Activated naive CD8-positive, alpha-beta T cell (primary cell): ENCODE measurements around the gene BST1.

Source experiments
- H3K27ac Mint-ChIP-seq: one replicate; pipeline ENCODE4 v1.8.0; 2021; ENCODE audit warnings: mixed read lengths
- H3K27me3 Mint-ChIP-seq: one replicate; pipeline ENCODE4 v1.8.0; 2021; ENCODE audit warnings: mixed read lengths
- H3K36me3 Mint-ChIP-seq: one replicate; pipeline ENCODE4 v1.8.0; 2021; ENCODE audit warnings: mixed read lengths
- H3K4me1 Mint-ChIP-seq: one replicate; pipeline ENCODE4 v1.8.0; 2021; ENCODE audit warnings: low read depth, mixed read lengths
- H3K4me3 Mint-ChIP-seq: one replicate; pipeline ENCODE4 v1.8.0; 2021; ENCODE audit warnings: mild to moderate bottlenecking, mixed read lengths
- H3K9me3 Mint-ChIP-seq: one replicate; pipeline ENCODE4 v1.8.0; 2021; ENCODE audit warnings: low read depth, mixed read lengths

BST1 gene

DNA sequence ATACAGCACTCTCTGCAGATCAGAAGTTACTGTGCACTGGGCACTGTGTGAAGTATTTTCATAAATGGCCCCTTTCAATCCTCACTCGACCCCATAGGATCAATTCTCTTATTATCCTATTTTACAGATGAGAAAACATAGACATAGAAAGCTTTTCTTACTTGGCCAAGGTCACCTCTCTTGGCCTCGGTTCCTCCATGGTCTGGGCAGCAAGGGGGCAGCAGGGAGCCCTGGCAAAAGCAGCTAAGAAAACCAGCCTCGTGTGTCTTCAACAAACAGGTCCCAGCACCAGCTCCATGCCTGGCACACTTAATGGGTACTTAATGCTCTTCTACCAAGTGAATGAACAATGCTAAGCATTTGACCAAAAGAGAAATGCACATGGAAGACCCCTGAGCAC lies 34.4 kb downstream of the BST1 start:
- H3K9me3 Mint-ChIP-seq: peaks cover 5% of the 10 kb centered on the region
- H3K27me3 Mint-ChIP-seq: no peaks in the 10 kb centered on the region
- peaks cover 11% of the 10 kb centered on the region for H3K36me3 Mint-ChIP-seq
- H3K27ac Mint-ChIP-seq: no peak overlapping the region
- peaks cover 47% of the 10 kb centered on the region for H3K4me1 Mint-ChIP-seq
- H3K4me3 Mint-ChIP-seq: no peak overlapping the region

DNA sequence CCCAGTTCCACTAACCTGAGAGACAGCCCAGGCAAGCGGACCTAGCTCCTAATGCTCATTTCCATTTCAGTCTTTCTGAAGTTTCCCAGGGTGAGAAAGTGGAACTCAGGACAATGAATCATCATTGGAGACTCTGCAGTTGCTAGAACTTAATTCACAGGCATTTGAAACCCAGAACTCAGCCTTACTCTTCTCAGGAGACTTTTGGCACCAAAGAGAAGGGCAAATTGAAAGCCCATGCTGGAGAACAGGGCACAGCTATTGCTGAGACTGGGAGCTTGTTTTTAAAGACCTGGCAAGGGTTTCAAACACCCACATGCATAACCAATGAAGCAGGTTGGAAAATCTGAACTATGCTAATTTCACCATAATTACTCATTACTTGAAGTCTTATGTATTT lies 36.0 kb downstream of the BST1 start:
- peaks cover 16% of the 10 kb centered on the region for H3K36me3 Mint-ChIP-seq
- H3K27me3 Mint-ChIP-seq: no peaks in the 10 kb centered on the region
- H3K27ac Mint-ChIP-seq: peak overlapping the region; percentile 73
- no peak overlapping the region for H3K4me3 Mint-ChIP-seq
- H3K9me3 Mint-ChIP-seq: peaks cover 10% of the 10 kb centered on the region
- H3K4me1 Mint-ChIP-seq: peaks cover 44% of the 10 kb centered on the region

DNA sequence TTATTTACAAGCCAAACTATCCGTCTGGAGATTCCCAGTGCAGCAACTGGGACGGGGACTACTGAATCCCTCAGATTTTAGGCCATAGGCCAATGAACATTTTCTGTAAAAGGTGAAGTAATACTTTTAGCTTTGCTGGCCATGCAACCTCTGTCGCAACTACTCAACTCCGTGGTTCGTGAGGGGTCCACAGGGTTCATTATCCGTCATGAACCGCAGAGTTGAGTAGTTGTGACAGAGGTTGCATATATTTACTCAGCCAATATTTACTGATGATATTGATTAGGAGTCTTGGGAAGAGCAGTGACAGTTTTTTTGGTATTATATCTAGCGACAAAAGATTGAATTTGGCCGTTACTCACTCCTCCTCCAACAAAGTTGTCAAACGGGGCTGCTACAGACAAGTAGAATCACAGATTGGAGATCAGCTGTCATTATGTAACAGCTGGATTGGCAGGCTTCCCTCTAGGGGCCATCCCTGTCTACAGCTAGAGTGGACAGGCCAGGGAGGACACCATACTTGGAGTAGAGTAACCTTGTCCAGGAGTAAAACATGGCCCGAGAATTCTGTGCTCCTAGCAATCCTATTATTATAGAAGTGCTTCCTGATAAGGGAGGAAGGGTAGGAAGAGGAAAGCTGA lies 38.0 kb downstream of the BST1 start:
- H3K4me3 Mint-ChIP-seq: no peak overlapping the region
- H3K9me3 Mint-ChIP-seq: peaks cover 10% of the 10 kb centered on the region
- H3K36me3 Mint-ChIP-seq: peaks cover 18% of the 10 kb centered on the region
- no peaks in the 10 kb centered on the region for H3K27me3 Mint-ChIP-seq
- H3K4me1 Mint-ChIP-seq: peaks cover 30% of the 10 kb centered on the region
- no peak overlapping the region for H3K27ac Mint-ChIP-seq

DNA sequence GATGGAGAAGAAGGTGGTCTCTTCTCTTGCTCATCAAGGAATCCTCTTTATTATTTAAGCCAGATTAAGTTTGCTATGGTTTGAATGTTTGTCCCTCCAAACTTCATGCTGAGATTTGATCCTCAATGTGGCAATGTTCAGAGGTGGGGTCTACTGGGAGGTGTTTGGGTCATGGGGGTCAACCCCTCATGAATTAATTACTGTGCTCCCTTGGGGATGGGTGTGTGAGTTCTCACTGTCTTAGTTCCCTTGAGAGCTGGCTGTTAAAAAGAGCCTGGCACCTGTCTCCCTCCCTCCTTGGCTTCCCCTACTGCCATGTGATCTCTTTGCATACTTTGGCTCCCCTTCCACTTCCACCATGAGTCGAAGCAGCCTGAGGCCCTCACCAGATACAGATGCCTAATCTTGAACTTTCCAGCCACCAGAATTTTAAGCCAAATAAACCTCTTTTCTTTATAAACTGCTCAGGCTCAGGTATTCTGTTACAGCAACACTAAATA lies 39.3 kb downstream of the BST1 start:
- no peak overlapping the region for H3K27ac Mint-ChIP-seq
- no peak overlapping the region for H3K4me3 Mint-ChIP-seq
- H3K27me3 Mint-ChIP-seq: no peaks in the 10 kb centered on the region
- peaks cover 31% of the 10 kb centered on the region for H3K4me1 Mint-ChIP-seq
- H3K9me3 Mint-ChIP-seq: peaks cover 14% of the 10 kb centered on the region
- peaks cover 18% of the 10 kb centered on the region for H3K36me3 Mint-ChIP-seq

DNA sequence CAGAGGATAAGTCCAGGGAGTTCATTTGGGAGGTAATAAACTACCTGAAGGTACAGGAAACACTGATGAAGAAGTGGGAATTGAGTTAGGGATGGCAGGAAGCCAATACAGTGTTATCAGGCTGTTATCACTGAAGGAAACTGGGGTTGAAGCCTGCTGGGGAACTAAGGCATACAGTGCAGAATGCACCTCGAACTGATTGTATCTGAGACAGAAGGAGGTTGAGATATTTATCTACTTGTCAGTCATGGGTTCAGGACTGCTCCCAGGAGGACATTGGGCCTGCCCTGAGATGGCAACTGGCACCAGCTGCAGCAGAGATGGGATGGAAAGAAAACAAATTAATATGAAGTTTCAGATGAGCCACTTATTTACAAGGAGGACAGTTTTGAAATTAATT lies 39.8 kb downstream of the BST1 start:
- peaks cover 14% of the 10 kb centered on the region for H3K9me3 Mint-ChIP-seq
- no peak overlapping the region for H3K4me3 Mint-ChIP-seq
- no peaks in the 10 kb centered on the region for H3K27me3 Mint-ChIP-seq
- no peak overlapping the region for H3K27ac Mint-ChIP-seq
- peaks cover 26% of the 10 kb centered on the region for H3K4me1 Mint-ChIP-seq
- H3K36me3 Mint-ChIP-seq: peaks cover 18% of the 10 kb centered on the region

DNA sequence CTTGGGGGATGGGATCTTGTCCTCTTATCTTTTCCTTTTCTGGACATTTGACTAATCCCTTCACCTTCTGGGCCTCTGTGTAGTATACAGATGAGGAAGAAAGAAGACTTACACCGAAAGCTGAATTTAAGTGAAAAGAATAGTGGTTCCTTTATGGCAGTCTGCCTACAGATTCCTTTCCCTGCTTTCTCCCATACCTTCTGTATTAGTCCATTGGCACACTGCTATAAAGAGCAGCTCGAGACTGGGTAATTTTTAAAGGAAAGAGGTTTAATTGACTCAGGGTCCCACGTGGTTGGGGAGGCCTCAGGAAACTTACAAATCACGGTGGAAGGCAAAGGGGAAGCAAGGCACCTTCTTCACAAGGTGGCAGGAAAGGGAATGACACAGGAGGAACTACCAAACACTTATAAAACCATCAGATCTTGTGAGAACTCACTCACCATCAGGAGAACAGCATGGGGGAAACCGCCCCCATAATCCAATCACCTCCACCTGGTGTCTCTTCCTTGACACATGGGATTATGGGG lies 41.2 kb downstream of the BST1 start:
- H3K27me3 Mint-ChIP-seq: no peaks in the 10 kb centered on the region
- no peak overlapping the region for H3K4me3 Mint-ChIP-seq
- H3K36me3 Mint-ChIP-seq: peaks cover 18% of the 10 kb centered on the region
- no peak overlapping the region for H3K27ac Mint-ChIP-seq
- peaks cover 12% of the 10 kb centered on the region for H3K4me1 Mint-ChIP-seq
- H3K9me3 Mint-ChIP-seq: peaks cover 14% of the 10 kb centered on the region

DNA sequence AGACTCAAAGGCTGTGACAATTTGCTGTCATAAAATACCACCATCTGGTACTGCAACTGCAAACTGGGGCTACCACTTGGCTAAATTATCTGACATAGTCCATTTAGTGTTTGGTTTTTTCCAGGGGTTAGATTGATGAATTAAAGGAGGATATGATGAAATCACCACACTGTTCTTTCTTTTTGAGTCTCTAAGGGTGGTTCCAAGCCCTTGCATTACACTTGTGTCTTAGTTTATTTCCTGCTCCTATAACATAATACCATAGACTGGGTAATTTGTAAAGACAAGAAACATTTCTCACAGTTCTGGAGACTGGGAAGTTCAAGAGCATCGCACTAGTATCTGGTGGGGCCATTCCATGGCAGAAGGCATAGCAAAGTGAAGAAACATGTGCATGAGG lies 43.2 kb downstream of the BST1 start:
- H3K4me3 Mint-ChIP-seq: no peak overlapping the region
- H3K36me3 Mint-ChIP-seq: peaks cover 13% of the 10 kb centered on the region
- H3K9me3 Mint-ChIP-seq: peaks cover 14% of the 10 kb centered on the region
- peaks cover 5% of the 10 kb centered on the region for H3K4me1 Mint-ChIP-seq
- H3K27ac Mint-ChIP-seq: no peak overlapping the region
- no peaks in the 10 kb centered on the region for H3K27me3 Mint-ChIP-seq

DNA sequence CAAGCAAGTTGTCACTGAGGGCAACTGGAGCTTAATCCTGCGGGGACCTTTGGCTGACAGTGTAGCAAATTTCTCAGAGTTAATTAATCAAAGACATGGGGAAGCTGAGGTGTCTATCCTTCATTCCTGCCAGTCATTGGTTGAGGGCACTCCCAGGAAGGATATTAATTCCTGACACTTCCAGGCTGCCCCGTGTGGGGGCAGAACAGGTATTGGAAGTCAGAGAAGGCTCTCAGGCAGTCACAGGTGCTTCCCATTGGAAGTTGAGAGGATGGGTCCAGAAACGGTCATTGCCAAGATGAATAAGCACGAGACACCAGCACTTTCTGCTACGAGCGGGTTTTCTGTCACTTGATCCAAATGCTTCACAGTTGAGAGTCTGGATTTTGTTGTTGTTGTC lies 46.1 kb downstream of the BST1 start:
- peaks cover 2% of the 10 kb centered on the region for H3K36me3 Mint-ChIP-seq
- no peak overlapping the region for H3K4me3 Mint-ChIP-seq
- H3K9me3 Mint-ChIP-seq: peaks cover 4% of the 10 kb centered on the region
- H3K27ac Mint-ChIP-seq: no peak overlapping the region
- peaks cover 11% of the 10 kb centered on the region for H3K4me1 Mint-ChIP-seq
- no peaks in the 10 kb centered on the region for H3K27me3 Mint-ChIP-seq

DNA sequence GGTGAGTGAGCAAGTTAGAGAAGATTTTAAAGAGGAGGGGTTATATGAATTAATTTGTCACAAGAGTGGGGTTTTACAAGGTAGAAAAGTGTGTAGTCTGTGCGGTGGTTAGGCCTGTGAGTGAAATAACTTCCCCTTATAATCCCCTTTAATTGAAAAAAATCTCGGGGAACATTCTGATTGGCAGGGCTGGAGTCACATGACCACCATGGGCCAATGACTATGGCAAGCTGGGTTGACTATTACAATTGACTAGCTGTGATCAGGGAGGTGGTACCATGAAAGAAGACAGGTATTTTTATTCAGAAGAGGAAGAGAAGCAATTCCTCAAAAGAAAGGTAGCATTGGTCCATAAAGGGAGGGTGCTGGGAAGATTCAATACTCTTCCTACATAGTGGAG lies 48.3 kb downstream of the BST1 start:
- H3K36me3 Mint-ChIP-seq: no peaks in the 10 kb centered on the region
- no peaks in the 10 kb centered on the region for H3K27me3 Mint-ChIP-seq
- no peak overlapping the region for H3K4me3 Mint-ChIP-seq
- peaks cover 33% of the 10 kb centered on the region for H3K4me1 Mint-ChIP-seq
- peaks cover 2% of the 10 kb centered on the region for H3K9me3 Mint-ChIP-seq
- no peak overlapping the region for H3K27ac Mint-ChIP-seq

DNA sequence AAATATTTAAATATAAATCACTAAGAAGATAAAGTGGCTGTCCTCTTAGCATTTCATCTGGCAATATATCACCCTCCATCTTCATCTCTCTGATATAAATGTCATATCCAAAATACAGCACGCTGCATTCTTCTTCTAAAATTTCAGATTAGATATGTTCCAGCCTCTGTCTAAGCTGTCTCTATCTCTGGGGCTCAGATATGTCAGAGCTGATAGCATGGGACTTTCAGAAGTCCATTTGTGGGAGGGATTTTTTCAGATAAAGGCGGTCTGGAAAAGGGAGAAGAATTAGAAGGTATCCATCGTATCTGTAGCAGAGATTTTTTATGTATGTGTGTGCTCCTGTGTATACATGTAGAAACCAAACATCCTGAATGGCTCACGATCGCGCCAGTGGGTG lies 50.2 kb downstream of the BST1 start:
- no peak overlapping the region for H3K4me3 Mint-ChIP-seq

DNA sequence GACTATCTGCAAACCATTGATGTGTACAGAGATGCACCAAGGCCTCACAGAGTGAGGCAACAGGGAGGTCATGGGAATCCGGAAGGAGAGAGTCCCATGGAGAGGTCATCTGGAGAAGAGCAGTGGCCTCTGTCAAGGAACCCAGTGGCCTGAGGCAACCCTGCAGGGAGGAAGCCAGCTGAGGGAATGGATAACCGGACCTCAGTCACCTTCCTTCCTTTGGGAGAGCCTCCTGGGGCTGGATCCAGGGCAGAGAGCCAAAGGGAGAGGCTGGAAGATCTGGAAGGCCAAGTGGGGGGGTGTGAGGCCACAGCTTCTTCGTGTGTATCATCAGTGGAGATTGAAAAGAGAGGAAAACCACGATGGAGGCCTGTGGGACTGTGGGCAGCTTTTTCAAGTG lies 50.9 kb downstream of the BST1 start:
- Mint-ChIP-seq H3K27ac (peak overlapping the region; percentile 95), H3K27me3 (no peaks in the 10 kb centered on the region), H3K36me3 (no peaks in the 10 kb centered on the region), H3K4me1 (peaks cover 50% of the 10 kb centered on the region), H3K4me3 (peak overlapping the region; percentile 52), H3K9me3 (no peaks in the 10 kb centered on the region)

More for the DNA sequence above, 50.2 kb downstream of the BST1 start:
- Mint-ChIP-seq H3K27me3 (no peaks in the 10 kb centered on the region), H3K9me3 (no peaks in the 10 kb centered on the region), H3K36me3 (no peaks in the 10 kb centered on the region), H3K4me1 (peaks cover 46% of the 10 kb centered on the region), H3K27ac (peak overlapping the region; percentile 95)

DNA sequence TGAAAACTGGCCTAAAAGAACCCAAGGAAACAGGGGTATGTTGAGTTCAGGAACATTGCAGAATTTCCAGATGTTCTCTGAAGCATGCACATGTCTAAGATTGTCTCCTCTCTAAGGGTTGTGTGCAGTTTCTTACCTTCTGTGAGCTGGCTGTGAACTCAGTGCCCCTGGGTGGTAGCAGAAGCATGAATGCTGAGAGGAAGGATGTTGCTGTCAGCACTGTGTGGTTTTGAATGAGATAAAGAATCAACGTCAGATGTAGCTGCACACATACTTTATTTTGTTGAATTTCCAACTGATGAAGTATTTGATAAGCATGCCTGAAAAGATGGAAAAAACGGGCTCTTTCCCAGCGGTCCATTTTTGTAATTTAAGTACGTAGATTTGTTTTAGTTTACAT lies 51.5 kb downstream of the BST1 start:
- Mint-ChIP-seq H3K9me3 (no peaks in the 10 kb centered on the region), H3K4me3 (peak overlapping the region; percentile 52), H3K27me3 (no peaks in the 10 kb centered on the region), H3K4me1 (peaks cover 52% of the 10 kb centered on the region), H3K36me3 (no peaks in the 10 kb centered on the region), H3K27ac (peak overlapping the region; percentile 95)

DNA sequence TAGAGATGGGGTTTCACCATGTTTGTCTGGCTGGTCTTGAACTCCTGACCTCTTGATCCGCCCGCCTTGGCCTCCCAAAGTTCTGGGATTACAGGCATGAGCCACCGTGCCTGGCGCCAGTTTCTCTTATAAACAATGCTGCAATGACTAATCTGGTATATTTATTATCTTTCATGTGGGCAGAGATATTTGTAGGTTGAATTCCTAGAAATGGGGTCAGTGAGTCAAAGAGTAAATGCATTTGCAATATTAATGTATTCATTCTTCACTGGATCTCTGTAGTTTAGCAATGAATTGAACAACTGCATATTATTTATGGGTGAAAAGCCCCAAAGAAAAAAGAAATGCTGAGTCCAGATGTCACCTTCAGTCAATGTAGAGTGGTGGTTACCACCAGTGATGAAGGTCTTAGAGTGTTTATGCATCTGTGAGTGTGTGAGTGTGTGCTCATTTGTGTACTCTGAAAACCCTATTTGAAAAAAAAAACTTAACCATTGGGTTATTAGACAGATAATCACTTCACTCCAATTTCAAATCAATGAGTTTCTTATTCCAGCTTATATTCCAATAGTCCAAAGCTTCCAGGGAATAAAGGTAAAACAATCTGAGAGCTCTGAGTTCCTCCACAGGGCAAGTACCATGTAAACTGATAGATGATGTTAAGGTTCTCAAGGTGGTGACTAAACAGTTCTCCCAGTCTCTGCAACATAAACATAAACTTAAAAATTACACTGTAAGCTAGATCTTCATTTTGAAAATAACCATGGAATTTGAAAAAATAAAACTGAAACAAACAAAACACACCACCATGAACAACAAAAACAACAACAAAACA lies 52.7 kb downstream of the BST1 start:
- Mint-ChIP-seq H3K4me1 (peaks cover 54% of the 10 kb centered on the region), H3K36me3 (no peaks in the 10 kb centered on the region), H3K27me3 (no peaks in the 10 kb centered on the region), H3K4me3 (peak overlapping the region; percentile 75), H3K9me3 (no peaks in the 10 kb centered on the region), H3K27ac (peak overlapping the region; percentile 95)

DNA sequence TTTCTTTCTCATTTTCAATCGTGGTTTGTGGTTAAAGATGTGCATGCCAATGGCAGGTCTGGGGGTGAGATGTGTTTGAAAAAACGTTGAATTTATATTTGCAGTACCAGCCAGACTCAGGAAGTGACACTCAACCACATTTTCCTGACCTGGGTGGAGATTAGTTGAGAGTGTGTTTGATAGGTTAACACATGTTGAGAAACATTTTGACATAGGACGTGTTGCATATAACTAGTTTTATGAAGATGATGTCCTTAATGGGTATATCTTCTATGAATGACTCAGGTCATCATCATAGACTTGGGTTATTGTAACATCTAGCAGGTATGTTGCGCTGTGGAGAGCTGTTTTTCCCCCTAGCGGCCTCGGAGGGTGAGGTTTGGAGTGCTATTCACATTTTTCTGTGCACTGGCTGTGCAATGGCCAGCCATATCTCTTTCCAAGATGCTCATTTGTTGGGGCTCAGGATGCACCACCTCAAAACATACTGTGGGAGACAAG lies 53.5 kb downstream of the BST1 start:
- peaks cover 56% of the 10 kb centered on the region for H3K4me1 Mint-ChIP-seq
- H3K4me3 Mint-ChIP-seq: peak overlapping the region; percentile 75
- H3K36me3 Mint-ChIP-seq: no peaks in the 10 kb centered on the region
- peak overlapping the region; percentile 95 for H3K27ac Mint-ChIP-seq
- H3K9me3 Mint-ChIP-seq: no peaks in the 10 kb centered on the region
- H3K27me3 Mint-ChIP-seq: no peaks in the 10 kb centered on the region

DNA sequence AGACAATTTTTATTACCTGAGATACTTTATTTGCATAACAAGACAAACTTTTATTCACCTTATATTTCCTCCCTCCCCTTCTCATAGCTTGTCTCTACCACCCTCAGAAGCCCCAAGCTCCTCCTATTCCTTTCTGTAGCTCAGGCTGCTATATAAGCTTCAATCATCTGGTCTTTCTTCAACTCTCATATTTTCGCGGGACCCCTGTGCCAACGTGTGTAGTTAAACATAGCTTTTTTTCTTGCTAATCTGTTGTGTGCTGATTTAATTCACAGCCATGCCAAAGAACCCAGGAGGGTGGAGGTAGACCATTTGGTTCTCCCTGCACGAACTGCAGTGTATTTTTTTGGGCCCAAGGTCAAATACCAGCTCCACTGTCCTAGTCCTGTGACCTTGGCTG lies 54.2 kb downstream of the BST1 start:
- no peaks in the 10 kb centered on the region for H3K36me3 Mint-ChIP-seq
- no peaks in the 10 kb centered on the region for H3K27me3 Mint-ChIP-seq
- H3K9me3 Mint-ChIP-seq: no peaks in the 10 kb centered on the region
- H3K4me1 Mint-ChIP-seq: peaks cover 56% of the 10 kb centered on the region
- peak overlapping the region; percentile 95 for H3K27ac Mint-ChIP-seq
- H3K4me3 Mint-ChIP-seq: peak overlapping the region; percentile 75
